ENCODE measurements around the gene SSTR1. TPM values are rescaled to one million over a fixed set of nuclear protein-coding genes. Genes with fewer than 3 reads are reported as not detected.
"Not testable (repeated sequence)": the region's sequence is repeated elsewhere in the genome, so short reads cannot be mapped to it uniquely, and the experiment has no call there.

Gene SSTR1
- total RNA-seq, 1 donor from 2014 or later: under 0.01 TPM

GRCh38 chr14:38189930-38190726, 17.6 kb upstream of the SSTR1 start:
- FAIRE-seq: no peak
- Histone ChIP-seq H3K36me3 (ENCODE audit: control insufficient read depth, insufficient read depth, low read length) (no peaks in the 10 kb centered on the region), H3K27me3 (ENCODE audit: control insufficient read depth, insufficient read depth, low read length) (no peaks in the 10 kb centered on the region), H3K4me3 (ENCODE audit: low read depth, low read length) (no peak overlapping the region)
- DNase-seq (ENCODE audit: low read depth): no peak
- TF ChIP-seq, protein P1, sequence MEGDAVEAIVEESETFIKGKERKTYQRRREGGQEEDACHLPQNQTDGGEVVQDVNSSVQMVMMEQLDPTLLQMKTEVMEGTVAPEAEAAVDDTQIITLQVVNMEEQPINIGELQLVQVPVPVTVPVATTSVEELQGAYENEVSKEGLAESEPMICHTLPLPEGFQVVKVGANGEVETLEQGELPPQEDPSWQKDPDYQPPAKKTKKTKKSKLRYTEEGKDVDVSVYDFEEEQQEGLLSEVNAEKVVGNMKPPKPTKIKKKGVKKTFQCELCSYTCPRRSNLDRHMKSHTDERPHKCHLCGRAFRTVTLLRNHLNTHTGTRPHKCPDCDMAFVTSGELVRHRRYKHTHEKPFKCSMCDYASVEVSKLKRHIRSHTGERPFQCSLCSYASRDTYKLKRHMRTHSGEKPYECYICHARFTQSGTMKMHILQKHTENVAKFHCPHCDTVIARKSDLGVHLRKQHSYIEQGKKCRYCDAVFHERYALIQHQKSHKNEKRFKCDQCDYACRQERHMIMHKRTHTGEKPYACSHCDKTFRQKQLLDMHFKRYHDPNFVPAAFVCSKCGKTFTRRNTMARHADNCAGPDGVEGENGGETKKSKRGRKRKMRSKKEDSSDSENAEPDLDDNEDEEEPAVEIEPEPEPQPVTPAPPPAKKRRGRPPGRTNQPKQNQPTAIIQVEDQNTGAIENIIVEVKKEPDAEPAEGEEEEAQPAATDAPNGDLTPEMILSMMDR (IDR thresholded peaks at IDR 0.05; ENCODE audit: insufficient read depth, low read length, severe bottlenecking): no peak

- not testable (repeated sequence) for FAIRE-seq; DNase-seq (ENCODE audit: low read depth); H3K27me3 ChIP-seq (ENCODE audit: control insufficient read depth, insufficient read depth, low read length); H3K36me3 ChIP-seq (ENCODE audit: control insufficient read depth, insufficient read depth, low read length); H3K4me3 ChIP-seq (ENCODE audit: low read depth, low read length)
These were observed 16.9 kb upstream of the SSTR1 start for GRCh38 chr14:38190846-38191245.

GRCh38 chr14:38191491-38191890, 16.2 kb upstream of the SSTR1 start:
- not testable (repeated sequence) for FAIRE-seq; H3K4me3 ChIP-seq (ENCODE audit: low read depth, low read length); H3K36me3 ChIP-seq (ENCODE audit: control insufficient read depth, insufficient read depth, low read length); H3K27me3 ChIP-seq (ENCODE audit: control insufficient read depth, insufficient read depth, low read length); DNase-seq (ENCODE audit: low read depth)

DNA sequence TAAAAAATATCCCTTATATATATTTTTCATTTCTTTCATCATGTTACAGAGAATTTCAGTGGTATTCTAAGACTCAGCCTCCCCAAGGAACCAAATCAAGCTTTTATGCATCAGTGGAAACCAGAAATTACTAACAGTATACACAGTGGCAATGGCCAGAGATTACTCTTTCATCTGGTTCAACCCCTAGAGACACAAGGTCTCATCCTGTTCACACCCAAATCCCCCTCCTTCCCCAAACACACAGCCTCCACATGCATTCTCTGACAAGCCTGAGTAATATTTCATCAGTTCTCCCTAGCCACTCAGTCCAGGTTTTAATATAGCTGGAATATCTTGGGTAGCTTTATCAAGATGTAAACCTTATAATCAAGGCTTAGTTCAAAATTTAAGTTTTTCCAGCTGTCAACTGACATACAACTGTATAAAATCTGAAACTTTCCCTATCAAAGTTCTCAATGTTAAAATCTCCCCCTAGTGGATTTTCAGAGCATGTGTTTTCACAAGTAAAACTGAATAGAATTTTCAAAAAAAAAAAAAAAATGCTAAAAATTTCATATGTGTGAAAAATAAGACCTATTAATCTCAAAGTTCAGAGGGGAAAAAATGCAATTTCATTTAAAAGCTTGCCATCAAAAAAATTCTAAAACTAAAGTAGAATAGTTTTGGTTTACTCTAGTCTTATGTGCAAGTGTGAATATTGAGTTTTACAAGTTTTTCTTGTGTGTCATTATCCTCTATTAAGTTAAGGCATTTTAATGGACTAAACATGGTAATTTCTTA, 10.5 kb upstream of the SSTR1 start:
- no peak for FAIRE-seq

GRCh38 chr14:38197784-38198335, 9.8 kb upstream of the SSTR1 start:
- TF ChIP-seq, protein P1 (IDR thresholded peaks at IDR 0.05; ENCODE audit: insufficient read depth, low read length, severe bottlenecking): no peak
- no peak for FAIRE-seq
- Histone ChIP-seq H3K36me3 (ENCODE audit: control insufficient read depth, insufficient read depth, low read length) (no peaks in the 10 kb centered on the region), H3K27me3 (ENCODE audit: control insufficient read depth, insufficient read depth, low read length) (peaks cover 2% of the 10 kb centered on the region), H3K4me3 (ENCODE audit: low read depth, low read length) (no peak overlapping the region)
- DNase-seq (ENCODE audit: low read depth): no peak

More for the DNA sequence above, 10.5 kb upstream of the SSTR1 start:
- Histone ChIP-seq H3K36me3 (ENCODE audit: control insufficient read depth, insufficient read depth, low read length) (no peaks in the 10 kb centered on the region), H3K4me3 (ENCODE audit: low read depth, low read length) (no peak overlapping the region), H3K27me3 (ENCODE audit: control insufficient read depth, insufficient read depth, low read length) (no peaks in the 10 kb centered on the region)
- TF ChIP-seq, protein P1 (IDR thresholded peaks at IDR 0.05; ENCODE audit: insufficient read depth, low read length, severe bottlenecking): peak; percentile 5
- no peak for DNase-seq (ENCODE audit: low read depth)

DNA sequence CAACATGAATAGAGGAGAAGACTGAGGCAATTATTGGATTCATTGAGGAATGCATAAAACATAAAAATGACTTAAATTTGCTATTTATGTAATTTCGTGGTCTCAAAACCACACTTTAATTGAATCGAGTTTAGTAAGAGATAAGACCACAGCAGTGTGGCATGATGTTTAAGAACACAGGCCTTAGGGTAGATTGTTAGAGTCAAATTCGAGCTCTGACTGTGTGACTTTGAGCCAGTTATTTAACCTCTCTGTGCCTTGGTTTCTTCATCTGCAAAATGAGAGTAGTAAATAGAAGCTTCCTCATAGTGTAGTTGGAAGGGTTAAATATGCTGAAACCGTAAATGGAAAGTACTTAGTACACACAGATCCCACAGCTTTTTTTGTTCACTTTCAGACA, 9.3 kb upstream of the SSTR1 start:
- DNase-seq (ENCODE audit: low read depth) (no peak), FAIRE-seq (no peak)
- H3K36me3 ChIP-seq (ENCODE audit: control insufficient read depth, insufficient read depth, low read length): no peaks in the 10 kb centered on the region
- H3K4me3 ChIP-seq (ENCODE audit: low read depth, low read length): no peak overlapping the region
- peaks cover 2% of the 10 kb centered on the region for H3K27me3 ChIP-seq (ENCODE audit: control insufficient read depth, insufficient read depth, low read length)
- TF ChIP-seq, protein P1 (IDR thresholded peaks at IDR 0.05; ENCODE audit: insufficient read depth, low read length, severe bottlenecking): no peak

Measured in bronchial epithelial cell (primary cell).